ENCODE data around the gene TCERG1L.

Gene TCERG1L

GRCh38 chr10:131049016-131049415 lies 262.5 kb downstream of the TCERG1L start:
- DNase-seq = no peak

- DNase-seq = no peak
These were observed 262.9 kb downstream of the TCERG1L start for GRCh38 chr10:131048606-131049005.

- DNase-seq = no peak
These were observed 264.0 kb downstream of the TCERG1L start for GRCh38 chr10:131047501-131047900.

- DNase-seq = no peak
These were observed 265.3 kb downstream of the TCERG1L start for GRCh38 chr10:131046194-131046593.

GRCh38 chr10:131044379-131045111 lies 267.0 kb downstream of the TCERG1L start:
- DNase-seq = no peak

GRCh38 chr10:131043039-131043691 lies 268.4 kb downstream of the TCERG1L start:
- DNase-seq = no peak

Data from CD4-positive, alpha-beta T cell treated with Interleukin-10 for 1 hour (primary cell).